Measurements from ENCODE around the gene NT5C3B. TPM values are rescaled to one million over a fixed set of nuclear protein-coding genes. Genes with fewer than 3 reads are reported as not detected.

NT5C3B gene
- total RNA-seq, 2 donors from 2014 or later: 19.5 to 20.2 TPM

DNA sequence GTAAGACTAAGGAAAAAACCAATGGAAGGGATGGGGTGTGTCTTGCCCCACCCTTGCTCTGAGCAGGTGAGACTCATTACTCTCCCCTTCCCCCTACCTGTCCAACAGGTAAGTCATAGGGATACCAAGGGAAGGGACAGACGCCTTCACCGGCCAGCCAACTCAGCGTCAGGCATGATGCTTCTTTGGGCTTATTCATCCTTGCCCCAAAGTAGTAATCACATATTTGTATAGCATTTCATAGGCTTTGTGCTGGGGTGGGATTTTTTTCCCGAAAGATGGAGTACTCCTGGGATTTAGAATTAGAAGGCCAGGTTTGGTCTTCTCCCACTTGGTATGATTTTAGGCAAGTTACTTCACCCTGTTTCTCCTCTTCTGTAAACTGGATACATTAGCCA, 49.0 kb downstream of the NT5C3B start:
- peak overlapping the region in 1 of 2 donors; percentile 92 for H3K9ac ChIP-seq (ENCODE audit: low read depth in 2 of 2, low read length in 2 of 2)
- no peaks in the 10 kb centered on the region for H3K27me3 ChIP-seq
- peaks cover 6% of the 10 kb centered on the region for H3K4me1 ChIP-seq
- peak overlapping the region; percentile 65 for H3K27ac ChIP-seq
- no peaks in the 10 kb centered on the region for H3K36me3 ChIP-seq
- TF ChIP-seq, protein P1, sequence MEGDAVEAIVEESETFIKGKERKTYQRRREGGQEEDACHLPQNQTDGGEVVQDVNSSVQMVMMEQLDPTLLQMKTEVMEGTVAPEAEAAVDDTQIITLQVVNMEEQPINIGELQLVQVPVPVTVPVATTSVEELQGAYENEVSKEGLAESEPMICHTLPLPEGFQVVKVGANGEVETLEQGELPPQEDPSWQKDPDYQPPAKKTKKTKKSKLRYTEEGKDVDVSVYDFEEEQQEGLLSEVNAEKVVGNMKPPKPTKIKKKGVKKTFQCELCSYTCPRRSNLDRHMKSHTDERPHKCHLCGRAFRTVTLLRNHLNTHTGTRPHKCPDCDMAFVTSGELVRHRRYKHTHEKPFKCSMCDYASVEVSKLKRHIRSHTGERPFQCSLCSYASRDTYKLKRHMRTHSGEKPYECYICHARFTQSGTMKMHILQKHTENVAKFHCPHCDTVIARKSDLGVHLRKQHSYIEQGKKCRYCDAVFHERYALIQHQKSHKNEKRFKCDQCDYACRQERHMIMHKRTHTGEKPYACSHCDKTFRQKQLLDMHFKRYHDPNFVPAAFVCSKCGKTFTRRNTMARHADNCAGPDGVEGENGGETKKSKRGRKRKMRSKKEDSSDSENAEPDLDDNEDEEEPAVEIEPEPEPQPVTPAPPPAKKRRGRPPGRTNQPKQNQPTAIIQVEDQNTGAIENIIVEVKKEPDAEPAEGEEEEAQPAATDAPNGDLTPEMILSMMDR (IDR thresholded peaks at IDR 0.05): no peak
- intact Hi-C loops (cut with DNase I): no loop called here
- no peak for DNase-seq
- no peak overlapping the region for H3K4me3 ChIP-seq
- H3K9me3 ChIP-seq: no peaks in the 10 kb centered on the region

DNA sequence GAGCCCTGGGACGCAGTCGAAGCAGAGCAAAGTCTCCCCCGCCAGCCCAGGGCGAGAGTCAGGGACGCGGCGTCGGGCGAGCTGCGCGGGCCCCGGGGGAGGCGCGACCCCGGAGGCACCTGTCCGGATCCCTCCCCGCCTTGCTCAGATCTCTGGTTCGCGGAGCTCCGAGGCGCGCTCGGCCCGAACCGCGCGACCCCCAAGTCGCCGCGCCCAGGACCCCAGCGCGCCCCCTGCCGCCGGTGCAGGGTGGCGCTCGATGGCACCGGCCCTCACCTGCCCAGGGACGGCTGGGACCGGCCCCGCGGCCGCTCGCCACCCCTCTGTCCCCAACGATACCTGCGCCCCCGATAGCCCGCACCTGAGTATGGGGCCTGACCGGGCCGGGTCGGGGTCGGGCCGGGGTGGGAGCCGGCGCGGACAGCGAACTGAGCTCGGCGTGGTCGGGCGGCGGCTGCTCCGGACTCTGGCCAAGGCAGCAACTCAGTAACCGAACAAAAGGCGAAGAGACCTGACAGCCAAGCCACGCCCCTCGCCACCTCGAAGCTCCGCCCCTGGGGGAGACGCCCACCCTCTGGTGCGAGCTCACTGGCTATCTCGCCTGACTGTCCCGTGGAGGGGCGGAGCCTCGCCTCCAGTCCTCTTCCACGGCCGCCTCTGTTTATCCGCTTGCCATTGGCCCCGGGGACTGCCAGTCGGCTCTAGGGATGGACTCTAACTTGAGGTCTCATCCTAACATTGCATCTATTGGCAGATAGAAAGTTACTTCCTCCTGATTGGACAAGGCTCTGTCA, 49.6 kb downstream of the NT5C3B start, which contains the start of gene JUP:
Gene JUP (minus strand): TSS at position 485 of the 794 bp plus-strand sequence. CDS start 14,857 bp downstream, outside the sequence.
- TF ChIP-seq, protein P1 (IDR thresholded peaks at IDR 0.05): peak; percentile 63
- intact Hi-C loops (cut with DNase I): no loop called here
- Histone ChIP-seq H3K4me1 (peaks cover 3% of the 10 kb centered on the region), H3K4me3 (peak within 1 kb of the TSS; percentile 70), H3K9me3 (no peaks in the 10 kb centered on the region), H3K9ac (ENCODE audit: low read depth in 2 of 2, low read length in 2 of 2) (peak within 1 kb of the TSS; percentile 92 to 93), H3K27ac (peak within 1 kb of the TSS; percentile 92), H3K36me3 (no peaks in the 10 kb centered on the region), H3K27me3 (no peaks in the 10 kb centered on the region)
- peak; percentile 100 for DNase-seq

DNA sequence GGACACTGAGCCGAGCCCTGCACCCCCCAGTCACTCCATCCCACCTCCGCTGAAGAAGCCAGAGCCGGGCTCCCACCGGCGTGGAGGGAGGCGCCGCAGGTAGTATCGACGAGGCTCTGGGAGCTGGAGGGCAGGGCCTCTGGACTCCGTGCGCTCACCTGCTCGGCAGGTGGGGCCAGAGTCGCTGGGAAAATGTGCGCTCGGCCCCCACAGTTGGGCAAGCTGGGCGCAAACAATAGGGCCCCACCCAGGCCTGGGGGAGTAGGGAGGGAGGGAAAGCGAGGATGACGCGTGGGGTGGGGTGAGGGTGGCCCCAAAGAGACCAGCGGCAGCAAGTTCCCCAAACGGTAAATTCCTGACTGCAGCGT, 50.2 kb downstream of the NT5C3B start:
- TF ChIP-seq, protein P1 (IDR thresholded peaks at IDR 0.05): no peak
- H3K9ac ChIP-seq (ENCODE audit: low read depth in 2 of 2, low read length in 2 of 2): peak overlapping the region; percentile 92 to 93
- H3K9me3 ChIP-seq: no peaks in the 10 kb centered on the region
- H3K27ac ChIP-seq: peak overlapping the region; percentile 92
- peaks cover 3% of the 10 kb centered on the region for H3K4me1 ChIP-seq
- intact Hi-C loops (cut with DNase I): no loop called here
- peak overlapping the region; percentile 70 for H3K4me3 ChIP-seq
- H3K27me3 ChIP-seq: no peaks in the 10 kb centered on the region
- no peaks in the 10 kb centered on the region for H3K36me3 ChIP-seq
- DNase-seq: peak; percentile 91

DNA sequence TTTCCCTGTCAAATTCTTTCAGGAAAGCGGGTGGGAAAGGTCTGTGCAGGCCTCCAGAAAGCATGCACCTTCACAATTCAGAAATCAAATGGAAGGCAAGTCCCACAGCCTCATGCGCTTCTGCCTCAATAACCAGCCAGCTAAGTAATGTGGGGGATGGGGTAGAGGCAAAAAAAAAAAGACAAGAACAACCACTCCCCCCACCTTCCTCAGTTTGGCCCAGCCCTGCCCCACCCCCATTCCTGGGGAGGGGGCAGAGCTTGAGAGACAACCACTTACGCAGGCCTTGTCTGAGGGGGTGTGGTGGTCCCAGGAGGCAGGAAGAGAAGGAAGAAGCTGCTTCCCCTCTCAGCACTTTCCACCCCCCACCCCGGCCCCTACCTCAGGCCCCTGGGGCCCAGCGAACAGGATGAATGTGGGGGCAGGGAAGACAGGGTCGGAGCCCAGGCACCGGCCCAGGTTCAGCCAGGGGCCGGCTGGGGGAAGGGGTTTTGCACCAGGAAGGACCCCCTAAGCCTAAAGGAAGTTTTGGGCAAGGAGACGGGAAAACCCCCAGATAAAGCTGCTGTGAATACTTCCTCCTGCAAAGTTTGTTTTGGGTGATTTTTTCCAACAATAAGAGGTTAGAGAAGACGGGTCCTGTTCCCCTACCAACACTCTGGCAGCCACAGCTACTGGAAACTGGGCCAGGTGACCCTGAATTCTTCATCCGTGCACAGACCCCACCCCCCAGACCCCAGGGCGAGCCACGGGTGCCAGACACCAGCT, 50.8 kb downstream of the NT5C3B start:
- DNase-seq: peak; percentile 45
- Histone ChIP-seq H3K9ac (ENCODE audit: low read depth in 2 of 2, low read length in 2 of 2) (peak overlapping the region; percentile 92 to 93), H3K36me3 (no peaks in the 10 kb centered on the region), H3K27ac (peak overlapping the region; percentile 92), H3K9me3 (no peaks in the 10 kb centered on the region), H3K4me3 (peak overlapping the region; percentile 70), H3K27me3 (no peaks in the 10 kb centered on the region), H3K4me1 (peaks cover 3% of the 10 kb centered on the region)
- TF ChIP-seq, protein P1 (IDR thresholded peaks at IDR 0.05): no peak
- intact Hi-C loops (cut with DNase I): no loop called here

DNA sequence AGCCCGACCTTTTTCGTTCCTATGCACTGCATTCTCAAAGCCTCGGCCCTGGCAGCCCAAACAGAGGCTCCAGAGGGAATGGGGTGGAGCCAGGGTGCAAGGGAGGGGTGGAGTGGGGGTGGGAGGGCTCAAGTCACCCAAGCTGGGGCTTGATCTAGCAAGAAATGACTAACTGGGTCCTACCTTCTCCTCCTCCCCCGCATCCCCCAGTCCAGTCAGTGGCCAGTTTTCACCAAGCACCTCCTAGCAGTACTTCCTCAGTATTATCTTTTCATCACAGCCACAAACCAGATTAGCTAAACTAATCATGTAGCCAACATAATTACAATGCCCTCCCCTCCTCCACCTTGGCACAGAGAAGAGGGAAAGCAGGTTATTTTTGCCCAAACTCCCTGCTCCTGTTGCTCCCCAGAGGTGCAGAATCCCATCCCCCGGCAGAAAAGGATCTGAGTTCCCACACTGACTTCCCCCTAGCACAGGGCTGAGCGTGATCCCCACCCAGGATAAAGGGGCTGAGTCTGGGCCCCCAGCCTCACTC, 51.8 kb downstream of the NT5C3B start:
- H3K9me3 ChIP-seq: no peaks in the 10 kb centered on the region
- H3K4me3 ChIP-seq: peak overlapping the region; percentile 70
- H3K4me1 ChIP-seq: peaks cover 3% of the 10 kb centered on the region
- TF ChIP-seq, protein P1 (IDR thresholded peaks at IDR 0.05): no peak
- H3K9ac ChIP-seq (ENCODE audit: low read depth in 2 of 2, low read length in 2 of 2): peak overlapping the region in 1 of 2 donors; percentile 92
- intact Hi-C loops (cut with DNase I): no loop called here
- H3K36me3 ChIP-seq: no peaks in the 10 kb centered on the region
- DNase-seq: peak; percentile 60
- H3K27me3 ChIP-seq: no peaks in the 10 kb centered on the region
- peak overlapping the region; percentile 92 for H3K27ac ChIP-seq
